Activated CD4-positive, CD25-positive, alpha-beta regulatory T cell (primary cell): ENCODE results near the gene KCNQ1.

Experiments used
- DNase-seq, 4 experiments: peaks; one replicate each; lab custom pipeline; 2025; lab: John Stamatoyannopoulos, UW

Gene KCNQ1

GRCh38 chr11:2533587-2534133 lies 88.9 kb downstream of the KCNQ1 start:
- no peak for DNase-seq

DNA sequence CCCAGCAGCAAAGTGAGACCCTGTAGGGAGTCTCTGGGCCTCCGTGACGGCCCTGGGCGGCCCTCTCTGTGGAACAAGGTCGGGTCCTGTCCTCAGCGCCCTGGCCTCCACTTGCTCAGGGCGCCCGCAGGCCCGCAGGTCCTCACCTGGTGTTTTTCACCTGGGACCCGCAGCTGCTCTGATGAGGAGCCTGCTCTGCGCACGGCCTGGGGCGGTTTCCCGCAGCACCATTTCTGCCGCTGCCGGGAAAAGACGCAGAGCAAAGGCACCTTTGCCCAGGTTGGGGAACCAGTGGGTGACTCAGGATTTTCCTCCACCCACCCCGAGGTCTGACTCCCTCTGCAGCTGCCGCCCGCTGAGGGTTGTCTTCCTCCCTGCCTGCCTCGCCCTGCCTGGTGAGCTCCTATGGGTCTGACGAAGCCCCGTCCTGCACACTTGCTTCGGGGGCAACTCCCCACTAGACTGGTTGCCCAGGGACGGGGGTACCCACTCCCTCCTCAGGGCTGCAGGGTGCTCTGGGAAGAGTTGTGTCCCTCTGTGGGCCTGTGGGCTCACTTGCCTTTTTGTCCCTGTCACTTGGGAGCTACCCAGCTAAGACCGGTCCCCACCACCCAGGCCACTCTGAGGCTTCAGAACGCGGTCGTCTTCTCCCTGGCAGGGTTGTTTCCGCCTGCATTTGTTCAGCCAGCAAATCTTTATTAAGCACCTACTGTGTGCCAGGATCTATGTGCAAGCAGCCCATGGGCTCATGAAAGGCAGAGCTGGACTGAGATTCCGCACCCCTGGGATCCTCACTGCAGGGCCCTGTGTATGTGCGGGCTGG lies 89.5 kb downstream of the KCNQ1 start:
- DNase-seq, result no peak

GRCh38 chr11:2534957-2535672 lies 90.3 kb downstream of the KCNQ1 start:
- no peak for DNase-seq

DNA sequence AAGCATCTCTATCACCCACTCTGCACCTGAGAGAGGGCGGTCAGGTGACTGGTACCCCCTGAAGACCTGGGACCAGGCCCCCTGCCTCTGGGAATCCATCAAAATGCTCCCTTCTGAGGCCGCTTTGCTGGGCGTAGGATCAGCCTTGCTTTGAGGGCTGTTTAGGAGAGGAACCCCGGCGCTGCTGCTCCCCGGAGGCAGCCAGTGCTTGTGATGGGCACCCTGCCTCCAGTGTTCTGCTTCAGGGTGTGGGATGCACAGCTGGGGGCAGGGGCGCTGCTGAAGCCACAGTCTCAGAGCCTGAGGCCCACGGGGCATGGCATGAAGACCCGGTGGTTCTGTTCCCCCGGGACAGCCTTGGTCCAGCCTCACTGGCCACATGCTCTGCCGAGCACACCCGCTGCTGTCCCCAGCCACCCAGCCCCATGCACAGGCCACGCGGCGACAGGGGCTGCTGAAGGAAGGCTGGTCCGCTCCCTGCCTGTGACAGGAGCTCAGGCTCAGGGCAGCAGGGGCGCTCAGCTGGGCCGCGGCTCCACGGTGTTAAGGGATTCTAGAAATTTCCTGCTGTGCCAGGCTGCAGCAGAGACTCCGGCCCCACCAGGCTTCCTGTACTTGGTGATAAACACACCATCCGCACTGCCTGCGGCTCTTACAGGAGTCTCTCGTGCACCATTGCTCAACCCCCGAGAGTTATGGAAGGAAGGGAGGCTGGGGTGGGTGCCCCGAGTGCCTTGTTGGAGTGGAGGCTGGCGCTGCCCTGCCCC lies 91.0 kb downstream of the KCNQ1 start:
- no peak for DNase-seq

GRCh38 chr11:2536440-2536989 lies 91.7 kb downstream of the KCNQ1 start:
- no peak for DNase-seq

GRCh38 chr11:2537010-2537705 lies 92.3 kb downstream of the KCNQ1 start:
- DNase-seq, result no peak

- DNase-seq, result no peak
Observed at GRCh38 chr11:2537896-2538724, 93.3 kb downstream of the KCNQ1 start.

DNA sequence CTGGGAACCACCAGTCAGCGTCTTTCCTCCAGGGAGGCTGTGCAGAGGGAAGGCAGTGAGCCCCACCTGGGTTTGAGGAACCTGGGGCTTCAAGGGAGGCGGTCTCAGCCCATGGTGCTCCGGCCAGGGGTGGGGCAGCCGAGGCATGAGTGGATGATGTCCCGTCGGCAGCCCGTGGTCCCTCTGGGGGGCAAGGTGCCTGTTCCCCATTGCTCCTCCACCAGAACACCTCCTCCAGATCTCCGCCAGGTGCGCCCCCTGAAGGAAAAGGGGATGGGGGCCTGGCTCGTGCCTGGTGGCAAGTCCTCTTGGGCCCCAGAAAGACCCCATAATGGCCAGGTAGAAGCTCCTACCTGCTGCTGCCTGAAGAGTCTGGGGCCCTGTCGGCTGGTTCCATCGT lies 94.1 kb downstream of the KCNQ1 start:
- DNase-seq, result no peak

DNA sequence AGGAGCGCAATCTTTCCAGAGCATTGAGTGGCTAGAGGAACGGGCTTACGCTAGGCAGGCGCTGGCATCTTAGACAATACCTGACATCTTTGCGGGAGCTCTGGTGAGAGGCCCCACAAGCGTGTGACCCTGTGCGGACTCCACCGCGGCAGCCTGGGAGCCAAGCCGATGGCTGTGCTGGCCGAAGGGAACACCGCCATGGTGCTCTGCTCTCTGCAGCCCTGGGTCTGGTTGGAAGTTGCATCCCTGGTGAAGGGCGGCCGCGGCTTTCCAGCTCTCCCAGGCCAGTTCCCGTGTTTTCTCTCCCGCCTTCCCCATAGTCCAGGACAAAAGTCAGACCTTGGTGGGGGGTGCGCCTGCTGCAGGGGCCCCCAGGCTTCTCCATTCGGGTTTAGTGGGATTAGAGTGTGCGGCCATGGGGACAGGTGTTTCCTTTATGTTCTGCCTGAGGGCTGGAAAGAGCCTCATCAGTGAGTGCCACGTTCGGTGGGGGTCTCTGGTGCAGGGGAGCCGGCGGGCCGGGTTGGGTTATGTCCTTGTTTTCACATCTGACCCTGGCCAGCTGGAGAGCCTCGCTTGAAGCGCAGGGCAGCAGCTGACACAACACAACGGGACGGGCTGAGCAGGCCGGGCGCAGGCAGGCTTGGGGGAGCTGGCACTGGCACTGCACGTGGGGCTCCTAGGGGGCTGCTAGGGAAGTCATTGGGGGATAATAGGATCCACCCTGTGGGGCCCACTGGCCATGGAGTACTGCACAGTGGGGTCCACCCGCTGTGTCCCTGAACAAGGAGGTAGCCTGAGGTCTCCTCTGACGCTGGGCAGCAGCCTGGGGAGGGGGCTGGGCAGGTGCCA lies 94.8 kb downstream of the KCNQ1 start:
- DNase-seq, result no peak

DNA sequence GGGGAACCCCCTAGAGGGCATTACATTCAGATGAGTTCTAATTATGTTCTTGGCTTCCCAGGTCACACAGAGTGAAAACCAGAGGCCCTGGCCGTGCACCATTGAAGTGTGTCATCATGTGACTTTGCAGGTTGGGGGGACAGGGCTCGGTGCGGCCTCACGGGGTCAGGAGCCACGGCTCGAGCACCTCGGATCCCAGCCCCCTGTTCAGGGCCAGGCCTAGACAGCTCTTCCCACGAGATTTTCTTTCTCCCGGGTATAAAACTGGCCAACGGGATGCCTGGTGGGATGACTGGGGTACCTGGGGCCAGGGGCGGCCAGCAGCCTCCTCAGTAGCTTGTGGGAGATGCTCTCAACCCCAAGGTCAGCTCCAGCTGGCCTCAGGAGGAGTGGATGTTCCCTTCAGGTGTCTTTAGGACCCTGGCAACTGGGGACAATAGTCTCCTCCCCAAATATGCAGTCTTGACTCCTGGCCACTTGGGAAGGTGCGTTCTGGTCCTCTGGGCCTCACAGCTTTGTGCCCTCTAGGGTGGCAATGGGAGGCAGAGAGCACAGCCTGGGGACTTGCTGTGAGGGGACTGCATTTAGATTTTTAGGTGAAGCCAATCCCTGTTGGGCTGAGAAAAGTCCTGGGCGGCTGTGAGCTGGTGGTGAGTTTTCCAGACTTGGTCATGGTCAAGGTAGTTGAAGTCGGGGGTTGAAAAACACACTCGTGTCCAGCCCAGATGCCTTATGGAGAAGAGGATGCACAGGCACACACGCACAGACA lies 95.6 kb downstream of the KCNQ1 start:
- no peak for DNase-seq

DNA sequence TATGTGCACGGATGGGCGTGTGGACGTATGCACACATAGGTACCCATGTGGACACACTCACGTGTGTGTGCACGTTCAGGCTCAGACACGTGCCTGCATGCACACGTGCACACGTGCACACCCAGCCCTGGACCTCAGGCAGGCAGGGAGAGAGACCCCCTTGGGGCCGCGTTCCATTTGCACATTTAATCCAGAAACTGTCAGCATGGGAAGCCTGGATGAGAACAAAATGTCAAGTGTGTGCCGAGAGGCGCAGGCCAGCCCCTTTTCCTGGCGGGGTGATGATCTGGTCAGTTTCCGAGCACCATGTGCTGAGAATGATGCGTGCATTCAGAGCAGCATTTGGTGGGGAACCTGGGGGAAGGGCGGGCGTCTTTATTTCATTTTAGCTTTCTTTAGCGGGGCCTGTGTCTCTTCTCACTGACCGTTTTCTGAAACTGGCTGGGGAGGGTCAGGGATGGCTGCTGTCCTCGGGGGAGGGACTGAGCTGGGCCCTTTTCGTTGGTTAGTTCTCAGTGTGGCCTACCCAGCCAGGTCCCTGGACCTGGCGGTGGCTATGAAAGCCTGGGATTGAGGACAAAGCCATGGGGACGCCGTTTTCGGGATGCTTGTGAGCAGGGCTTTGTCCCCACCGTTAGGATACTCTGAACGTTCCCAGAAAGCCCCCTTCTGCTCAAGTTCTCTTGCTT lies 96.3 kb downstream of the KCNQ1 start:
- DNase-seq, result no peak

GRCh38 chr11:2541881-2542361 lies 97.1 kb downstream of the KCNQ1 start:
- no peak for DNase-seq

DNA sequence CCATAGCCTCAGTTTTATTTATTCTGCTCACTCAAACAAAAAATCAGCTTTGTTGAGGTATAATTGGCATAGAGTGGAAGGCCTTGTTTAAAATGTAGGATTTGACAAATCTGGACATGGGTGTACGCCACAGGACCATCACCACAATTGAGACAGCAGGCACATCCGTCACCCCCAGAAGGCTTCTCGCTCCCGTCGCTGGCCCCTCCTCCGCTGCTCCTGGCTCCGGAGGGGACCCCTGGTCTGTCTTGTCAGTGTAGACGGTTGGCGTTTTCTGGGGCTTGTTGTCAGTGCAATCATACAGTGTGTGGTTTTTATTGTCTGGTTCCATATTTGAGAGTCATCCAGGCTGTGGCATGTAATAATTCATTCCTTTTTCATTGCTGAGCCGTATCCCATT lies 97.6 kb downstream of the KCNQ1 start:
- no peak for DNase-seq

GRCh38 chr11:2547806-2548205 lies 103.0 kb downstream of the KCNQ1 start:
- DNase-seq, result no peak

DNA sequence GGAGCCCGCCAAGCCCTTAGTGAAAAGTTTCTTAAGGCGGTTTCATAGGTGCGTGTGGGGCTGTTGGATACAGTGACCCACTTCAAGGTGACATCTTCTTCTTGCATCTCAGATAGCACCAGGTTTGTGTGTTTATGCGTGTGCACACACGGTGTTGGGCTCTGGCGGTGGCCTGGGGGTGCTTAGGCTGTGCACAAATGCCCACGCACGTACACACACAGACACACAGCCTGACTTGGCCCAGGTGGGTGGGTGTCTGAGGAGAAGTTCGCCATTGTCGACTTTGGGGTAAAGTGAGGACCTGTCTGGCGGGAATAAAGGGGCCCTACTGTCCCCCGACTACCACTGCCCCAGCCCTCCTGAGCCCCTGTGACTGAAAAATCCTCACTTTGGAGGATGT lies 103.8 kb downstream of the KCNQ1 start:
- DNase-seq, result no peak

- DNase-seq, result no peak
Observed at GRCh38 chr11:2549080-2549479, 104.3 kb downstream of the KCNQ1 start.

GRCh38 chr11:2549491-2549875 lies 104.7 kb downstream of the KCNQ1 start:
- no peak for DNase-seq
